Lower lobe of right lung (tissue), 2 donors: Measurements from ENCODE around the gene GPR180. TPM values are rescaled to one million over a fixed set of nuclear protein-coding genes. Genes with fewer than 3 reads are reported as not detected.

Experiments
- ATAC-seq, 2 donors: fragments of 200-7000 bp; cut with Tn5 transposase; one replicate each; pipeline ENCODE4 v1.9.1; 2020 to 2022; ENCODE audit warnings: mild to moderate bottlenecking in 2 of 2, moderate library complexity in 2 of 2
- DNase-seq: peaks from one replicate; pipeline ENCODE4 v3.0.0-alpha.2; 2020
- H3K27ac ChIP-seq: fragments of 200-600 bp; one replicate; pipeline ENCODE4 v1.8.0; 2022
- H3K27me3 ChIP-seq: fragments of 200-600 bp; one replicate; pipeline ENCODE4 v1.8.0; 2022; ENCODE audit warnings: low read depth
- H3K36me3 ChIP-seq: fragments of 200-600 bp; one replicate; pipeline ENCODE4 v1.8.0; 2022; ENCODE audit warnings: mild to moderate bottlenecking
- H3K4me1 ChIP-seq: fragments of 200-600 bp; one replicate; pipeline ENCODE4 v1.8.0; 2022
- H3K4me3 ChIP-seq: fragments of 200-600 bp; one replicate; pipeline ENCODE4 v1.8.0; 2022; ENCODE audit warnings: mild to moderate bottlenecking
- H3K9me3 ChIP-seq: fragments of 200-600 bp; one replicate; pipeline ENCODE4 v1.8.0; 2022
- intact Hi-C: fragments of 100-400 bp; cut with DNase I; formaldehyde crosslinking; loops from one replicate; pipeline ENCODE4 v1.11.0; 2022
- total RNA-seq: library from RNA; stranded (reverse); fragmentation: NEBNext Ultra II Directional; extraction: Animal tissue kit (Norgen Biotek cat#: 25700); gene quantifications from one replicate; pipeline ENCODE4 v1.2.1, GENCODE V29; 2021
- TF ChIP-seq, protein P1 (sequence below): fragments of 200-600 bp; IDR thresholded peaks from one replicate; pipeline ENCODE4 v1.8.0; 2022; ENCODE audit warnings: antibody characterized with exemption, mild to moderate bottlenecking
- donor health status: DM: no; HTN: yes; CAD: no; lungs with severe emphysema.

Gene GPR180
- total RNA-seq, 1 donor from 2014 or later, result 5.5 TPM

DNA sequence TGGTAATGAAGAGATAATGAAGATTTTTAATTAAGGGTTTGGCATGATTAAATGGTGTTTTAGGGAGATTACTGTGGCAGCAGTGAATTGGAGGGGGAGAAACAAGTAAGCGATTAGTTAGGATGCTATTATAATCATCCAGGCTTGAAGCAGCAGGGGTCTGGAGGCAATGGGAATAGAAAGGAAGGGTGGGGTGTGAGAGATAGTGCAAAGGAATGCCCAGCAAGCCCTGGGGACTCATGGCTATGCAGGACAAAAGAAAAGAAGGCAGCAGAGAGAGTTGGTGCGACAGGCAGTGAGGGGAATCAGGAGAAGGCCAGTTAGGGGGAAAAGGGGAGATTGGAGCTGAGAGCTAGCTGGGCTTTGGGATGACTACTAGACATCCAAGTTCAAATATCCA, 76.1 kb downstream of the GPR180 start:
- H3K4me1 ChIP-seq, result no peaks in the 10 kb centered on the region
- no peaks in the 10 kb centered on the region for H3K36me3 ChIP-seq
- DNase-seq (no peak), ATAC-seq (no peak)
- H3K27ac ChIP-seq, result no peak overlapping the region
- no peaks in the 10 kb centered on the region for H3K27me3 ChIP-seq
- intact Hi-C loops, result no loop called here
- no peak overlapping the region for H3K4me3 ChIP-seq
- no peaks in the 10 kb centered on the region for H3K9me3 ChIP-seq
- TF ChIP-seq, protein P1, sequence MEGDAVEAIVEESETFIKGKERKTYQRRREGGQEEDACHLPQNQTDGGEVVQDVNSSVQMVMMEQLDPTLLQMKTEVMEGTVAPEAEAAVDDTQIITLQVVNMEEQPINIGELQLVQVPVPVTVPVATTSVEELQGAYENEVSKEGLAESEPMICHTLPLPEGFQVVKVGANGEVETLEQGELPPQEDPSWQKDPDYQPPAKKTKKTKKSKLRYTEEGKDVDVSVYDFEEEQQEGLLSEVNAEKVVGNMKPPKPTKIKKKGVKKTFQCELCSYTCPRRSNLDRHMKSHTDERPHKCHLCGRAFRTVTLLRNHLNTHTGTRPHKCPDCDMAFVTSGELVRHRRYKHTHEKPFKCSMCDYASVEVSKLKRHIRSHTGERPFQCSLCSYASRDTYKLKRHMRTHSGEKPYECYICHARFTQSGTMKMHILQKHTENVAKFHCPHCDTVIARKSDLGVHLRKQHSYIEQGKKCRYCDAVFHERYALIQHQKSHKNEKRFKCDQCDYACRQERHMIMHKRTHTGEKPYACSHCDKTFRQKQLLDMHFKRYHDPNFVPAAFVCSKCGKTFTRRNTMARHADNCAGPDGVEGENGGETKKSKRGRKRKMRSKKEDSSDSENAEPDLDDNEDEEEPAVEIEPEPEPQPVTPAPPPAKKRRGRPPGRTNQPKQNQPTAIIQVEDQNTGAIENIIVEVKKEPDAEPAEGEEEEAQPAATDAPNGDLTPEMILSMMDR, result no peak

DNA sequence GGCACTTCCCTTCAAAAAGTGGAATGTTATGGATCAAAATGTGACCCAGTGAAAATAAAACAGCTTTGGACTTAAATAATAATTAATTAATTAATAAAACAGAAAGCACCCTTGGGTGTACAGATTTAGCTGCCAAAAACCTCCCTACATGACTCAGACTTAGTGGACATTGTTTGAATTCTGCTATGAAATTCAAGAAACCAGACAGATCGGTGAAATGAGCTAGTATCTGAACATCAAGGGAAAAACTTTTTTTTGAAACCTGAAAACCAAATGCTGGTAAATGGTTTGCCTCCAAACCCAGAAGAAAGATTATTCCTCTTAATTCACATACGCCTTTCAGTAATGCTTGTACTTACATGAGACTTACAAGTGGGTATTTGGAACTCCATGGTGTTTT, 77.2 kb downstream of the GPR180 start:
- TF ChIP-seq, protein P1, result no peak
- no peaks in the 10 kb centered on the region for H3K36me3 ChIP-seq
- ATAC-seq, result no peak
- no peak overlapping the region for H3K27ac ChIP-seq
- no peaks in the 10 kb centered on the region for H3K9me3 ChIP-seq
- no peak overlapping the region for H3K4me3 ChIP-seq
- H3K4me1 ChIP-seq, result no peaks in the 10 kb centered on the region
- intact Hi-C loops, result no loop called here
- no peak for DNase-seq
- H3K27me3 ChIP-seq, result no peaks in the 10 kb centered on the region

- Histone ChIP-seq H3K27me3 (no peaks in the 10 kb centered on the region), H3K4me3 (no peak overlapping the region), H3K36me3 (no peaks in the 10 kb centered on the region), H3K27ac (no peak overlapping the region), H3K4me1 (no peaks in the 10 kb centered on the region), H3K9me3 (no peaks in the 10 kb centered on the region)
- intact Hi-C loops, result no loop called here
- TF ChIP-seq, protein P1, result no peak
- ATAC-seq (no peak), DNase-seq (no peak)
Observed at GRCh38 chr13:94679614-94680013, 78.0 kb downstream of the GPR180 start.

- Histone ChIP-seq H3K4me3 (no peak overlapping the region), H3K9me3 (no peaks in the 10 kb centered on the region), H3K4me1 (no peaks in the 10 kb centered on the region), H3K27ac (no peak overlapping the region), H3K36me3 (no peaks in the 10 kb centered on the region), H3K27me3 (no peaks in the 10 kb centered on the region)
- intact Hi-C loops, result no loop called here
- no peak for DNase-seq
- TF ChIP-seq, protein P1, result no peak
- ATAC-seq, result no peak
Observed at GRCh38 chr13:94682229-94682628, 80.6 kb downstream of the GPR180 start.

DNA sequence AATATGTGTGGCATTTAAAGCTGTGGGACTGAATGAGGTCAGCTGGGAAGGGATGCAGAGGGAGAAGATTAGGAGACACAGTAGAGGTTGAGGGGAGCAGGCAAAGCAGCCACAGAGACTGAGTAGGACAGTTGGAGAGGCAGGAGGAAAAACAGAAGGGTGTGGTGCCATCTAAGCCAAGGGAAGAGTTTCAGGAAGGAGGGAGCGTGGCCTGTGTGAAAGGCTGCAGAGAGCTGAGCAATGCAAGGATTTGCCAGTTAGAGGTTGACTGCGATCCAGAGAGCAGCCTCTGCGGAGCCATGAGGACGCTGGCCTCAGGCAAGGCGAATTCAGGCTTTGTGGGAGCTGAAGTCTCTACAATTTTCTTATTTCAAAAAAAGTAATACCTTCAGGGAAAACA, 81.8 kb downstream of the GPR180 start:
- Histone ChIP-seq H3K27me3 (no peaks in the 10 kb centered on the region), H3K4me3 (no peak overlapping the region), H3K4me1 (no peaks in the 10 kb centered on the region), H3K9me3 (no peaks in the 10 kb centered on the region), H3K27ac (no peak overlapping the region), H3K36me3 (no peaks in the 10 kb centered on the region)
- intact Hi-C loops, result no loop called here
- DNase-seq, result no peak
- TF ChIP-seq, protein P1, result no peak
- ATAC-seq, result no peak

Other genes with a start within 250 kb of the GPR180 start
- gene DCT, start 122.2 kb upstream of the GPR180 start, total RNA-seq, result 0.18 TPM
- 10.5 TPM for gene TGDS, start 5.7 kb upstream of the GPR180 start, total RNA-seq
- 0.18 TPM for gene SOX21, start 110.7 kb downstream of the GPR180 start, total RNA-seq